ENCODE measurements around the gene PMS1. TPM values are rescaled to one million over a fixed set of nuclear protein-coding genes. Genes with fewer than 3 reads are reported as not detected.

PMS1 gene
- total RNA-seq, 1 donor from 2014 or later, result 23.9 TPM

DNA sequence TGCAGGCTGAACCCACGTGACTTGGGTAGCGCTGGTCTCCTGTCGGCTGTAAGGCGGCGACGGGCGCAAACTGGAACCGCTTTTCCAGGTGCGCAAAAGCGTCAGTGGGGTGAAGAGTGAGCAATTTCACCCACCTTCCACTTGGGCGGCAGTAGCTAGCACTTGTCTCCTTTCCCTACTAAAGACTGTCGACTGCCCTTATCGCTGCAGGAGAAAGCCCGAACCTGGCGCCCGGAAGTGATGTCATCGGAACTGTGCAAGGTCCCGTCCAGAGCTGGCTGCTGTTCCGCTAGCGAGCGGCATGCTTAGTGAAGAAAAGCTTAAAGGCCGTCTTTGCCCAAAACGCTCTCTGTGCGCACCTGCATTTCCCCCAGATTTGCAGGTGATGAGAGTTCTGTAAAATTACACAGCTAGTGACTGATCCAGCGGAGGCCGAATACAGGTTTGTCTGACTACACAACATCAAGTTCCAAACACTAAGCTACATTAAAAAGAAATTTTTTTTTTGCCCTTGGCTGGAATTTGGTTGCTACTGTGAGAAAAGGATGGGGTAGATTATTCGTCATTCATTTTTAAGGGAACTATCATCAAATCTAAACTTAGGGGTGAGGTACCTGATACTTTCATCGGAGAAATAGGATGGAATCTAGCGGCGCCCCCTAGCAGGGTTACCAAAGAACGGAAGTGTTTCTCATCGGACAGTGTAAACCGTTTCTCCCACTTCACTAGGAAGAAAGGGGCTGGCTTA lies 21.5 kb upstream of the PMS1 start, which contains the start of gene OSGEPL1:
OSGEPL1 (minus strand) TSS at position 242 of the 748 bp plus-strand sequence. CDS start 1,152 bp downstream, outside the sequence.
- H3K27me3 Mint-ChIP-seq (ENCODE audit: low read depth), result no peaks in the 10 kb centered on the region

DNA sequence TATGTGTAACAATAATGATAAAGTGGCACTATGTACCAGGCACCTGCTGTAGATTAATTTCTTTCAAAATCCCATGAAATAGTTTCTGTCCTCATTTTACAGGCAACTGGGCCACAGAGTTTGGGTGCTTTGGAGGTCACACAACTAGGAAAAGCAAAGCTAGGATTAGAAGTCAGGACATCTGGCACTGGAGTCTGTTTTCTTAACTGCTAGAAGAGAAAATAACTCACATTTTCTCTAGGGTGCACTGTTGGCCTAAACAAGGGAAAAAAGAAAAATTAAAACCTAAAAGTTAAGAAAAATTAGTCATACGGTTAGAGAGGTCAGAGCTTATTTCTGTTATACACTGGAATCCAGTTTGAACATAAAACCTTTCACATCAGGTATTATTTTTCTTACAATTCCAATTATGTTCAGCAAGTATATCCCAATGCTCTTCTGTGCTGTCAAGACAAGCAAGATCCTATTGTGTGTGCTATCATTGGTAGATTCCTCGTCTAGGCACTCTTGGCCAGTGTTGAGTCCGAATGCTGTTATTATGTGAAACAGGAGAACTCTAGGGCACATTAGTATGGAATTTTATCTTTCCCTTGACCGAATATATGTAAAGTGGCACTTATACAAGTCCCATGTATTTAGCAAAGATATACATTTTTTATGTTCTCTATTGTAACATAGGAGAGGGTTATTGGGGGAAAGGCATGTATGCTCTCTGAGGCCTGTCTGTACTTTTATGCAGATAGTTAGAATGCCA lies 20.2 kb upstream of the PMS1 start:
- no peak overlapping the region for H3K4me3 Mint-ChIP-seq (ENCODE audit: unreplicated experiment)
- H3K4me1 Mint-ChIP-seq (ENCODE audit: low read depth), result peaks cover 16% of the 10 kb centered on the region
- DNase-seq (ENCODE audit: low spot score), result no peak
- TF ChIP-seq, protein P1, sequence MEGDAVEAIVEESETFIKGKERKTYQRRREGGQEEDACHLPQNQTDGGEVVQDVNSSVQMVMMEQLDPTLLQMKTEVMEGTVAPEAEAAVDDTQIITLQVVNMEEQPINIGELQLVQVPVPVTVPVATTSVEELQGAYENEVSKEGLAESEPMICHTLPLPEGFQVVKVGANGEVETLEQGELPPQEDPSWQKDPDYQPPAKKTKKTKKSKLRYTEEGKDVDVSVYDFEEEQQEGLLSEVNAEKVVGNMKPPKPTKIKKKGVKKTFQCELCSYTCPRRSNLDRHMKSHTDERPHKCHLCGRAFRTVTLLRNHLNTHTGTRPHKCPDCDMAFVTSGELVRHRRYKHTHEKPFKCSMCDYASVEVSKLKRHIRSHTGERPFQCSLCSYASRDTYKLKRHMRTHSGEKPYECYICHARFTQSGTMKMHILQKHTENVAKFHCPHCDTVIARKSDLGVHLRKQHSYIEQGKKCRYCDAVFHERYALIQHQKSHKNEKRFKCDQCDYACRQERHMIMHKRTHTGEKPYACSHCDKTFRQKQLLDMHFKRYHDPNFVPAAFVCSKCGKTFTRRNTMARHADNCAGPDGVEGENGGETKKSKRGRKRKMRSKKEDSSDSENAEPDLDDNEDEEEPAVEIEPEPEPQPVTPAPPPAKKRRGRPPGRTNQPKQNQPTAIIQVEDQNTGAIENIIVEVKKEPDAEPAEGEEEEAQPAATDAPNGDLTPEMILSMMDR (IDR thresholded peaks at IDR 0.05), result peak; percentile 39
- H3K9me3 Mint-ChIP-seq (ENCODE audit: low read depth), result no peaks in the 10 kb centered on the region
- no peak overlapping the region for H3K27ac Mint-ChIP-seq (ENCODE audit: unreplicated experiment)
- peaks cover 8% of the 10 kb centered on the region for H3K36me3 Mint-ChIP-seq (ENCODE audit: low read depth)
- H3K27me3 Mint-ChIP-seq (ENCODE audit: low read depth), result no peaks in the 10 kb centered on the region

More for the DNA sequence above, 21.5 kb upstream of the PMS1 start, which contains the start of gene OSGEPL1:
- peaks cover 7% of the 10 kb centered on the region for H3K36me3 Mint-ChIP-seq (ENCODE audit: low read depth)
- H3K4me1 Mint-ChIP-seq (ENCODE audit: low read depth), result peaks cover 16% of the 10 kb centered on the region
- peak; percentile 94 for DNase-seq (ENCODE audit: low spot score)
- H3K27ac Mint-ChIP-seq (ENCODE audit: unreplicated experiment), result peak within 1 kb of the TSS; percentile 91
- H3K9me3 Mint-ChIP-seq (ENCODE audit: low read depth), result no peaks in the 10 kb centered on the region
- TF ChIP-seq, protein P1 (IDR thresholded peaks at IDR 0.05), result peak; percentile 86
- H3K4me3 Mint-ChIP-seq (ENCODE audit: unreplicated experiment), result peak within 1 kb of the TSS; percentile 91

DNA sequence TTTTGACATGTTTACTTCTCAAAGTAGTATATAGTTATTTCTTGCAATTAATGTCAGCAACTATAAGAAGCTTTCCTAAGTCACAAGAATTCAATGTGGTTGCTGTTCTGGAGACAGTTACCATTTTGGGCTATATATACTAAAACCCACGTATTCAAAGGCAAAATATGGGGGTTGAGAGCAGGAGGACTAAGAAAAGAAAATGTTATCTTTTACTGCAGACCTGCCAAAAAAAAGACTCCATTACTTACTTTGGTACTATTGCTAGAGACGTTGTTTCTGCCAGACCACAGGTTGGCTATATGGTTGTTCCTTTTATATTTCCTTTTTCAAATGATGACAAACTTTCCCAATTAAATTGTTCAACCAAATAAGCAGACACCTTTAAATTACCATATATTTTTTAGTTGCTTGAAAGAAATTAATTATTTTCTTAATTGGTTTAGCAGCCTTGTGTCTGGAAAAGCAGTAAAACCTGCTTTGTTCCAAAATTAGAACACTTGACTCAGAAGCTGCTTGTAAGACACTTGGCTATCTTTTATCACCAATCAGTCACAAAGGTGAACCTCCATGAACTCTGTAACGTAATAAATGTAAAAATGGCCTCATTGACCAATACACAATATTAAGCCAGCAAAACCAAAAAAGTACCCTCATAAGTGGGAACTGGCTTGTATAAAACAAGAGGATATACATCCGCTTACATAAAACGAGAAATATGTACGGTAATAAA lies 13.5 kb upstream of the PMS1 start:
- Mint-ChIP-seq H3K36me3 (ENCODE audit: low read depth) (peaks cover 26% of the 10 kb centered on the region), H3K4me3 (ENCODE audit: unreplicated experiment) (no peak overlapping the region), H3K27ac (ENCODE audit: unreplicated experiment) (peak overlapping the region; percentile 27), H3K4me1 (ENCODE audit: low read depth) (peaks cover 12% of the 10 kb centered on the region), H3K27me3 (ENCODE audit: low read depth) (no peaks in the 10 kb centered on the region), H3K9me3 (ENCODE audit: low read depth) (no peaks in the 10 kb centered on the region)
- no peak for DNase-seq (ENCODE audit: low spot score)
- TF ChIP-seq, protein P1 (IDR thresholded peaks at IDR 0.05), result no peak

DNA sequence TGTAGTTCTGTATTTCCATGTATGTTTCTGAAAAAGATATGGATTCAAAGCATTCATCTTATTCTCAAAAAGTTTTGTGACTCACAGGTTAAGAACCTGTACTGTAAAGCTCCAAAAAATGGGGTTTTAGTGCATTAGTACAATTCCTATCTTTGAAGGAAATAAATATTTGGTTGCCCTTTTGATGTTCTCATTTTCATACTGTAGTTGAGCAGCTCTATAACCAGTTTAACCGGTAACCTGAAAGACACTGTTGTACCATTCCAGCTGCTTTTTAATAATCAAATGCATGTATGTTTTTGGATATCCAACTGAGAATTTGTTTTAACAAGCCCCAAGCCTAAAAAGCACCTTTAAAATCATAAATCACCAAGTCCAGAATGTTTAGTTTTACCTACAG lies 12.0 kb upstream of the PMS1 start:
- Mint-ChIP-seq H3K27me3 (ENCODE audit: low read depth) (no peaks in the 10 kb centered on the region), H3K4me3 (ENCODE audit: unreplicated experiment) (no peak overlapping the region), H3K9me3 (ENCODE audit: low read depth) (no peaks in the 10 kb centered on the region), H3K4me1 (ENCODE audit: low read depth) (peaks cover 12% of the 10 kb centered on the region), H3K36me3 (ENCODE audit: low read depth) (peaks cover 25% of the 10 kb centered on the region), H3K27ac (ENCODE audit: unreplicated experiment) (no peak overlapping the region)
- DNase-seq (ENCODE audit: low spot score), result no peak
- TF ChIP-seq, protein P1 (IDR thresholded peaks at IDR 0.05), result no peak

DNA sequence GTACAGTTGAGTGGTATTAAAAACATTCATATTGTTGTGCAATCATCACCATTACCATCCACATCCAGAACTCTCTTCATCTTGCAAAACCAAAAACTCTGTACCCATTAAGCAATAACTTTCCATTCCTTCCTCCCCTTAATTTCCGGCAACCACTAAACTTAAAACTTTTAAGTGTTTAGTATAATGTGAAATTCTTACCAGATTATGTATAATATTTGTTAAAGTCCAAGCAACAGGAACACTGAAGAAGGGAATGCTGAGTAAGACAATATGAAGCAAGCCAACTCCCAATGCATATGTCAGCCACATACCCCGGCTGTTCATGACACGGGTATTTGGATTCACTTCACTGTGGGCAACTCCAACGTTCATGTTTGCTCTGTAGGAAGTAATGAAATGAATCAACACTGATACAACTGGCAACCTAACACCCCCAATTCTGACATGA lies 2.0 kb upstream of the PMS1 start:
- H3K27me3 Mint-ChIP-seq (ENCODE audit: low read depth), result no peaks in the 10 kb centered on the region
- no peaks in the 10 kb centered on the region for H3K9me3 Mint-ChIP-seq (ENCODE audit: low read depth)
- peak overlapping the region; percentile 88 for H3K4me3 Mint-ChIP-seq (ENCODE audit: unreplicated experiment)
- H3K36me3 Mint-ChIP-seq (ENCODE audit: low read depth), result peaks cover 29% of the 10 kb centered on the region
- no peak for DNase-seq (ENCODE audit: low spot score)
- peak overlapping the region; percentile 96 for H3K27ac Mint-ChIP-seq (ENCODE audit: unreplicated experiment)
- H3K4me1 Mint-ChIP-seq (ENCODE audit: low read depth), result peaks cover 40% of the 10 kb centered on the region
- TF ChIP-seq, protein P1 (IDR thresholded peaks at IDR 0.05), result no peak
